GM23248 (cell line): Measurements from ENCODE around the gene CLEC2D.

Source experiments
- EZH2 ChIP-seq: fragments of 200-600 bp; sonication (generic); IDR thresholded peaks from 2 replicates; pipeline ENCODE4 v1.6.1; 2018; ENCODE audit warnings: antibody characterized with exemption, mild to moderate bottlenecking; ENCODE audit not compliant: insufficient read depth, poor library complexity, severe bottlenecking
- EZH2phosphoT487 ChIP-seq: fragments of 200-600 bp; sonication (generic); IDR thresholded peaks from 2 replicates; pipeline ENCODE4 v1.6.1; 2018; ENCODE audit warnings: antibody characterized with exemption, moderate library complexity, mild to moderate bottlenecking, low read depth; ENCODE audit not compliant: insufficient read depth

DNA sequence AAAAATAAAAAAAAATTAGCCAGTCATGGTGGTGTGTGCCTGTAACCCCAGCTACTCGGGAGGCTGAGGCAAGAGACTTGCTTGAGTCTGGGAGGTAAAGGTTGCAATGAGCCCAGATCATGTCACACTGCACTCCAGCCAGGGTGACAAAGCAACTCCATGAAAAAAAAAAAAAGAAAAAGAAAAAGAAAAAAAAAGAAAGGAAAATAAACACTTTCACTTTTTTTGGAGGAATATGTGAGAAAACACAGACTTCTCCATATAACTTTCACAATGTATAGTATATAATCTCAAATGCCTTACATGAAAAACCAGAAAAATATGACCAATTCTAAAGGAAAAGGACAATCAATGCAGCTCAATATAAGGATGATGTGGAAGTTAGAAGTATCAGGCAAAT, 54.5 kb downstream of the CLEC2D start:
- no peak for TF ChIP-seq EZH2
- TF ChIP-seq EZH2phosphoT487 = no peak
